Right atrium auricular region (tissue), 2 donors: ENCODE results near the gene GTSF1L. TPM values are rescaled to one million over a fixed set of nuclear protein-coding genes. Genes with fewer than 3 reads are reported as not detected.

Source experiments
- DNase-seq: peaks from one replicate; pipeline ENCODE4 v3.0.0-alpha.2; 2019; ENCODE audit warnings: low spot score
- H3K27ac ChIP-seq, 2 donors: fragments of 200-600 bp; sonication (generic); 1 replicate in 1 of 2; 2 replicates in 1 of 2; pipeline ENCODE4 v1.5.1; 2016 to 2019
- H3K27me3 ChIP-seq, 2 donors: fragments of 200-600 bp; sonication (generic); one replicate each; pipeline versions ENCODE4 v1.5.1 to v1.6.0; 2017 to 2019
- H3K36me3 ChIP-seq: fragments of 200-600 bp; sonication (generic); one replicate; pipeline ENCODE4 v1.5.1; 2016
- H3K4me1 ChIP-seq, 2 donors: fragments of 200-600 bp; sonication (generic); one replicate each; pipeline versions ENCODE4 v1.5.1 to v1.6.0; 2017 to 2019
- H3K4me3 ChIP-seq, 2 donors: fragments of 200-600 bp; sonication (generic); 1 replicate in 1 of 2; 2 replicates in 1 of 2; pipeline ENCODE4 v1.5.1; 2017 to 2019; ENCODE audit warnings: mild to moderate bottlenecking in 1 of 2, moderate library complexity in 1 of 2
- H3K9me3 ChIP-seq, 2 donors: fragments of 200-600 bp; sonication (generic); one replicate each; pipeline ENCODE4 v1.5.1; 2019
- total RNA-seq, 2 donors: library from RNA; depleted of rRNA; stranded (reverse); fragments of >200 nt; gene quantifications; one replicate each; pipeline ENCODE4 v1.1.0, GENCODE V29; 2016
- TF ChIP-seq, protein P1 (sequence below), 2 donors: fragments of 200-600 bp; sonication (generic); IDR thresholded peaks; one replicate each; pipeline ENCODE4 v1.5.1; 2019; ENCODE audit warnings: antibody characterized with exemption in 2 of 2

The GTSF1L gene
- total RNA-seq, 2 donors from 2014 or later, result not detected

DNA sequence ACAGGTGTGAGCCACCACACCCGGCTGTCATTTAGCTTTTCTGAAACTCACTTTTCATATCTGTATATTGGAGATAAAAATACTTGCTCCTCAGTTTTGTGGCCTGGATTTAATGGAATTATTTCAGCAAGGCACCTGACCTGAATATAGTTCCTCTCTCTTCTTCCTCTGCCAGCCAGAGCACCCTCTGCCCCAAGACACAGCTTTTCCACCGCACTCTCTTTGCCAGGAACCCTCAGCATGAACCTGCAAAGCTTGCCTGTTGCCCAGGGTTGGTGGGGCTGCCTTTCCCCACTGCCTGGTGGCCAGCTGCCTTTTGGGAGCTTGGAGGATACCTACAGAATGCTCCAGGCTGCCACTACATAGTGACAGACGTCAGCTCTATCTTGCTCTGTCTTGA is 3.1 kb downstream of the GTSF1L start:
- Histone ChIP-seq H3K9me3 (no peaks in the 10 kb centered on the region), H3K27ac (no peak overlapping the region), H3K4me1 (no peaks in the 10 kb centered on the region), H3K27me3 (no peaks in the 10 kb centered on the region), H3K4me3 (no peak overlapping the region), H3K36me3 (no peaks in the 10 kb centered on the region)
- TF ChIP-seq, protein P1, sequence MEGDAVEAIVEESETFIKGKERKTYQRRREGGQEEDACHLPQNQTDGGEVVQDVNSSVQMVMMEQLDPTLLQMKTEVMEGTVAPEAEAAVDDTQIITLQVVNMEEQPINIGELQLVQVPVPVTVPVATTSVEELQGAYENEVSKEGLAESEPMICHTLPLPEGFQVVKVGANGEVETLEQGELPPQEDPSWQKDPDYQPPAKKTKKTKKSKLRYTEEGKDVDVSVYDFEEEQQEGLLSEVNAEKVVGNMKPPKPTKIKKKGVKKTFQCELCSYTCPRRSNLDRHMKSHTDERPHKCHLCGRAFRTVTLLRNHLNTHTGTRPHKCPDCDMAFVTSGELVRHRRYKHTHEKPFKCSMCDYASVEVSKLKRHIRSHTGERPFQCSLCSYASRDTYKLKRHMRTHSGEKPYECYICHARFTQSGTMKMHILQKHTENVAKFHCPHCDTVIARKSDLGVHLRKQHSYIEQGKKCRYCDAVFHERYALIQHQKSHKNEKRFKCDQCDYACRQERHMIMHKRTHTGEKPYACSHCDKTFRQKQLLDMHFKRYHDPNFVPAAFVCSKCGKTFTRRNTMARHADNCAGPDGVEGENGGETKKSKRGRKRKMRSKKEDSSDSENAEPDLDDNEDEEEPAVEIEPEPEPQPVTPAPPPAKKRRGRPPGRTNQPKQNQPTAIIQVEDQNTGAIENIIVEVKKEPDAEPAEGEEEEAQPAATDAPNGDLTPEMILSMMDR (IDR thresholded peaks at IDR 0.05), result no peak
- no peak for DNase-seq

DNA sequence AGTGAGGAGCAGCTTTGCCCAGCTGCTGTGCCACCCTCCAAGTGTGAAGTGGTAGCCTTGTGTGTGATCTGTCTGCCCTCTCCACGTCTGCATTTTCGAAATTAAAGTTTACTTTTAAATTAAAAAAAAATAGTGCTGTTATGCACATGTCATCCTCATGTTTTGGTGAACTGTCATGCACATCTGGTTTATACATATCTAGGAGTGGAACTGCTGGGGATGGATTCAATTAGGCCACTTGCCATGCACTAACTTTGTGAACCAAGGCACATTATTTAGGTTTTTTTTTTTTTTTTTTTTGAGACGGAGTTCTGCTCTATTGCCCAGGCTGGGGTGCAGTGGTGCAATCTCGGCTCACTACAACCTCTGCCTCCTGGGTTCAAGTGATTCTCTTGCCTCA is 3.6 kb downstream of the GTSF1L start:
- H3K4me1 ChIP-seq, result no peaks in the 10 kb centered on the region
- no peak overlapping the region for H3K4me3 ChIP-seq
- TF ChIP-seq, protein P1 (IDR thresholded peaks at IDR 0.05), result no peak
- DNase-seq, result no peak
- no peaks in the 10 kb centered on the region for H3K36me3 ChIP-seq
- H3K27ac ChIP-seq, result no peak overlapping the region
- H3K27me3 ChIP-seq, result no peaks in the 10 kb centered on the region
- H3K9me3 ChIP-seq, result no peaks in the 10 kb centered on the region

DNA sequence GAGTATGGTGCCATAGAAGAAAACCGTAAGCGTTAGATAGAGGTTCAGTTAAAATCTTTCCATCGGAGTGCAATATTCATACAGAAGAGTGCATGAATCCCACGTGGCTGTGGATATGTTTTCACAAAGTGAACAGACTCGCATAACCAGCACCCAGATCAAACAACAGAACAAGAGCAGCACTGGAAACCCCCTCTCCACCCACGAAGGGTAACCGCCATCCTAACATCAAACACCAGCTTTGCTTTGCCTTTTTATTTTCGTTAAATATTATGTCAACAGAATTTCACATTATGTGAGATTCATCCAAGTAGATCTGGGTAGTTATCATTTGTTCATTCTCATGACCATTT is 4.7 kb downstream of the GTSF1L start:
- Histone ChIP-seq H3K9me3 (no peaks in the 10 kb centered on the region), H3K27me3 (no peaks in the 10 kb centered on the region), H3K36me3 (no peaks in the 10 kb centered on the region), H3K27ac (no peak overlapping the region), H3K4me3 (no peak overlapping the region), H3K4me1 (no peaks in the 10 kb centered on the region)
- no peak for DNase-seq
- TF ChIP-seq, protein P1 (IDR thresholded peaks at IDR 0.05), result no peak

- Histone ChIP-seq H3K4me1 (no peaks in the 10 kb centered on the region), H3K27me3 (no peaks in the 10 kb centered on the region), H3K4me3 (no peak overlapping the region), H3K9me3 (no peaks in the 10 kb centered on the region), H3K36me3 (no peaks in the 10 kb centered on the region), H3K27ac (no peak overlapping the region)
- DNase-seq, result no peak
- TF ChIP-seq, protein P1 (IDR thresholded peaks at IDR 0.05), result no peak
Observed at GRCh38 chr20:43721429-43722152, 5.2 kb downstream of the GTSF1L start.

- Histone ChIP-seq H3K27ac (no peak overlapping the region), H3K4me3 (no peak overlapping the region), H3K4me1 (no peaks in the 10 kb centered on the region), H3K36me3 (no peaks in the 10 kb centered on the region), H3K27me3 (no peaks in the 10 kb centered on the region), H3K9me3 (no peaks in the 10 kb centered on the region)
- DNase-seq, result no peak
- TF ChIP-seq, protein P1 (IDR thresholded peaks at IDR 0.05), result no peak
Observed at GRCh38 chr20:43721097-43721428, 5.7 kb downstream of the GTSF1L start.

- Histone ChIP-seq H3K36me3 (no peaks in the 10 kb centered on the region), H3K4me1 (no peaks in the 10 kb centered on the region), H3K27me3 (no peaks in the 10 kb centered on the region), H3K9me3 (no peaks in the 10 kb centered on the region), H3K27ac (no peak overlapping the region), H3K4me3 (no peak overlapping the region)
- no peak for DNase-seq
- TF ChIP-seq, protein P1 (IDR thresholded peaks at IDR 0.05), result no peak
Observed at GRCh38 chr20:43720007-43720406, 6.8 kb downstream of the GTSF1L start.
